BLaER1 (cell line): ENCODE measurements around the gene IRAK2.
A peak's percentile ranks its signal among the peaks of the same experiment; 100 is the strongest.

Experiments used
- H3K27ac ChIP-seq: shearing (Covaris generic); formaldehyde crosslinking; 2 replicates; pipeline ENCODE4 v1.8.1; 2022
- H3K27me3 ChIP-seq: shearing (Covaris generic); formaldehyde crosslinking; 2 replicates; pipeline ENCODE4 v1.8.1; 2022
- H3K36me3 ChIP-seq: shearing (Covaris generic); formaldehyde crosslinking; 2 replicates; pipeline ENCODE4 v1.8.1; 2022
- H3K4me1 ChIP-seq: shearing (Covaris generic); formaldehyde crosslinking; 2 replicates; pipeline ENCODE4 v1.8.1; 2022
- H3K4me2 ChIP-seq: shearing (Covaris generic); formaldehyde crosslinking; 2 replicates; pipeline ENCODE4 v1.8.1; 2022
- H3K4me3 ChIP-seq: shearing (Covaris generic); formaldehyde crosslinking; 2 replicates; pipeline ENCODE4 v1.8.1; 2022
- H3K9ac ChIP-seq: shearing (Covaris generic); formaldehyde crosslinking; 2 replicates; pipeline ENCODE4 v1.8.1; 2022
- H3K9me3 ChIP-seq: shearing (Covaris generic); formaldehyde crosslinking; 2 replicates; pipeline ENCODE4 v1.8.1; 2022
- H4K20me1 ChIP-seq: shearing (Covaris generic); formaldehyde crosslinking; 2 replicates; pipeline ENCODE4 v1.8.1; 2022
- Cebpa-rat ChIP-seq: shearing (Covaris generic); IDR thresholded peaks from 2 replicates; pipeline ENCODE4 v1.8.1; 2022

Gene IRAK2

DNA sequence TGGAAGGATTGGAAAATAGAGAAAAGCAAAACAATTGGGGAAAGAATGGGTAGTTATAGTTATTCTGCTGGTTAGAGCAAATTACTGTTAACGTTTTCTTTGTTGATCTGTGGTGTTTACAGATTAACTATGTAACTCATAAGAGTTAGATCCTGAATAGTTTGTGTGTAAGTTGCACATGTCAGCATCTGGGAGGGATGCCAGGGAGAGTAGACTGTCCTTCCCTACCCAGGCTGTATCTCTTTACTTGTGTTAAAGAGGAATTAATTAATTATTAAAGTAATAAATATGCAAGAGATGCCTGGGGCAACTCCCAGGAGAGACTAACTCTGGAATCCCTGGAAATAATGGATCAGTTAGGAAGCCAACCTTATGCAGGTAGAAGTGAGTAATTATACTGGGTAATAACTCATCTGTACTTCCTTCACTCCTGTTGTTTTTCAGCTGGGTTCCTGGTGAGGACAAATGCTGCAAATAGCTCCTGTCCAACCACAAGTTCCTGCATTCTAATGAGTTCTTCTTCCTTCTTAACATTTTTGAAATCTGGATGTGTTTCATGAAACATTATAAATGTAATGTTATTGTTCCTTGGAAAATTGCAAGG lies 109.1 kb downstream of the IRAK2 start:
- Histone ChIP-seq H3K36me3 (peaks cover 99% of the 10 kb centered on the region), H3K4me3 (no peak overlapping the region), H3K27ac (no peak overlapping the region), H3K9me3 (no peaks in the 10 kb centered on the region), H4K20me1 (peaks cover 100% of the 10 kb centered on the region), H3K9ac (no peak overlapping the region; the same call in 1 of the 2 replicates), H3K4me1 (peaks cover 46% of the 10 kb centered on the region), H3K4me2 (peak overlapping the region; percentile 67), H3K27me3 (no peaks in the 10 kb centered on the region)
- no peak for TF ChIP-seq Cebpa-rat

DNA sequence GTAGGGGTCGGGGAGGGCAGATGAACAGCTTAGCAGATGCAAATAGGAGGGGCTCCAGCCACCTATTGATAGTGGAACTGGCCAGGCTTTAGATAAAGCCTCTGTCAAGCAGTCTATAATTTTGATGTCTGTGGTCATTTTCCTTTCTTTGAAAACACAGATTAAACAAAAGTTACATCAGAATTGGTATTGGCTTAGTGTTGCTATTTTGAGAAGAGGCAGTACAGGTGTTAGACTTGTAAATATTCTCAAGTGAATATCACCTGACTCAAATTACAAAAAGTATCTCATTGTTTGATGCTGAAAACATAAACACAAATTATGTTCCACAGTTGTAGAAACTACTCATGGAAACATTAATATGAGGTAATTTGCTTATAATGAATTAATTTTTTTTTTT lies 109.9 kb downstream of the IRAK2 start:
- Histone ChIP-seq H3K4me1 (peaks cover 46% of the 10 kb centered on the region), H4K20me1 (peaks cover 93% of the 10 kb centered on the region), H3K36me3 (peaks cover 98% of the 10 kb centered on the region), H3K4me3 (no peak overlapping the region), H3K4me2 (peak overlapping the region; percentile 67; the same call in 1 of the 2 replicates), H3K9me3 (no peaks in the 10 kb centered on the region), H3K27me3 (no peaks in the 10 kb centered on the region), H3K27ac (no peak overlapping the region), H3K9ac (no peak overlapping the region)
- TF ChIP-seq Cebpa-rat = no peak

DNA sequence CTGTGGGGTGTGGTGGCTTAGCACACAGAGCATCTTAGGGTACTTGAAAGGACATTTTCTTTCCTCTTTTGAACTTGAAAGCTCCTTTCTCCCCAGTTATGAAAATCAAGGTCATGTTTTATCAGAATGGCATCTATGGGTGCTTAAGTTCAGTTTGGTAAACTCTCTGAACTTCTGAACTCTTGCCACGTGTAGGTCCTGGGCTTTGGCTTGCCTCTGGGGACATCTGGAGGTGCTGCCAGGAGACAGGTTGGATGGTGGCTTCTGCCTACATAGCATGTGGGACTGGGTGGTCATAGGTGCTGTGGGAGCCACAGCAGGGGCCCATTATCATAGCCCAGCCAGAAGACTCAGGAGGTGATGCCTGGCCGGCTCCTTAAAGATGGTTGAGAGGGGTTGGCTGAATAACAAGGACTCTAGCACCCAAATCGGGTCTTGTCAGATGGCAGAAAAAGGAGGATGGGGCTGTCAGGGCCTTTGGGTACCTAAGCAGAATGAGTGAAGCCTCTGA lies 112.5 kb downstream of the IRAK2 start:
- no peaks in the 10 kb centered on the region for H3K27me3 ChIP-seq
- H3K9ac ChIP-seq = no peak overlapping the region
- TF ChIP-seq Cebpa-rat = no peak
- no peaks in the 10 kb centered on the region for H3K9me3 ChIP-seq
- peaks cover 68% of the 10 kb centered on the region for H4K20me1 ChIP-seq
- 0 out of 2 replicates have a peak overlapping the region, but pooled peaks have one; percentile 0 for H3K27ac ChIP-seq
- H3K4me3 ChIP-seq = no peak overlapping the region
- H3K4me1 ChIP-seq = peaks cover 65% of the 10 kb centered on the region
- peaks cover 90% of the 10 kb centered on the region for H3K36me3 ChIP-seq
- H3K4me2 ChIP-seq = peak overlapping the region; percentile 27

DNA sequence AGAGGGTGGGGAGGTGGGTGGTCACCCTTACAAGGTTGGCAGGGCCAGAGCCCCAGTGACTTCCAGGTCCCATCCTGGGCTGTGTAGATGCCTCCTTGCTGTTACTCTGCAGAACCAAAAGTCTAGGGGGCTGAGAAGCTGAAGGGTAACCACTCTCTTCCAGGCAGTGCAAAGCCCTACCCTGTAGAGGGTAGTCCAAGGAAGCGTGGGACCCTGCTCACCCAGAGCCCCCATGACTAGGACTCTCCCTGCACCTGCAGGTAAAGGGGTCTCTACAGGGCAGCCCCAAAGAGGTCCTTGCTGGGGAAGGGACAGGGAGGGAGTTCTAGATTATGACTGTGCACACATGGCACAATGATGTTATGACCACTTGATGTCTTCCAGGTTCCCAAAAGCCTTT lies 113.8 kb downstream of the IRAK2 start:
- no peak overlapping the region for H3K4me2 ChIP-seq
- no peak for TF ChIP-seq Cebpa-rat
- peaks cover 54% of the 10 kb centered on the region for H4K20me1 ChIP-seq
- H3K9ac ChIP-seq = no peak overlapping the region
- no peaks in the 10 kb centered on the region for H3K27me3 ChIP-seq
- H3K36me3 ChIP-seq = peaks cover 85% of the 10 kb centered on the region
- peaks cover 65% of the 10 kb centered on the region for H3K4me1 ChIP-seq
- H3K9me3 ChIP-seq = no peaks in the 10 kb centered on the region
- H3K27ac ChIP-seq = peak overlapping the region; percentile 35; the same call in 1 of the 2 replicates
- no peak overlapping the region for H3K4me3 ChIP-seq

DNA sequence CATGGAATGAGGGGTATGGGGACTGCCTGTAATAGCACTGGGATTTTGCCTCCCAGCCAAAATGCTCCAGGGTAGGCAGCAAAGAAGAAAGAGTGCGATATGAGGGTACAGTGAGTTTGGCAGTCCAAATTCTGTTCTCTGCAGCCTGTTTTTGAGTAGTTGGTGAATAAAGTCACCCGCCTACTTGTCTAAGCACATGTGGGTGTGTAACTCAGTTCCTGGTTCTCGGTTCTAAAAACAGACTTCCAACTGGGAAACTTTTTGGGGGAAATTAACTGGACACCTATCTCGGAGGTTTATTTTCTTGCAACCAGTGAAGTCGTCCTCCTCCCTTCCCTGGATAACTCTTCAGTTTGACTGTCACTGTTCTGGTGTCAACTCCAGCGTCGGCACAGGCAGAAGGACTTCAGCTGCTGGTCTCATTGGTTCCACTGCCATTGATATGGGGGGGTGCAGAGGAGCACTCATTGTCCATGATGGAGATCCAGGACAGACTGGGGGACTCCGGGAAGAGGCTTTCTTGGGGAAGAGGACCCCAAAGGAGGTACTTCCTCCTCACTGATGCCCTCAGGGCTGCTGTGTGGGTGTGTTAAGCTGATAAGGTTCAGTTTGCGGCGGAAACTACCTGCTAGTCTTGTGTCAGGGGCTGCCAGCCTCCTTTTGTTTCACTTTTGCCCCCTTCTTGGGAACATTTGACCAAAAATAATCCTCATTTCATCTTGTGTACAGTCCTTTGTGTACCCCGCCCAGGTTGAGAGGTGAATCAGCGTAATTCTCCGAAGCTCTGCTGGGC lies 114.9 kb downstream of the IRAK2 start:
- Histone ChIP-seq H3K9ac (no peak overlapping the region), H3K4me1 (peaks cover 65% of the 10 kb centered on the region), H3K36me3 (peaks cover 80% of the 10 kb centered on the region), H3K27me3 (no peaks in the 10 kb centered on the region), H3K9me3 (no peaks in the 10 kb centered on the region), H4K20me1 (peaks cover 44% of the 10 kb centered on the region), H3K4me3 (no peak overlapping the region), H3K27ac (peak overlapping the region; percentile 0; the same call in 1 of the 2 replicates), H3K4me2 (no peak overlapping the region)
- no peak for TF ChIP-seq Cebpa-rat

DNA sequence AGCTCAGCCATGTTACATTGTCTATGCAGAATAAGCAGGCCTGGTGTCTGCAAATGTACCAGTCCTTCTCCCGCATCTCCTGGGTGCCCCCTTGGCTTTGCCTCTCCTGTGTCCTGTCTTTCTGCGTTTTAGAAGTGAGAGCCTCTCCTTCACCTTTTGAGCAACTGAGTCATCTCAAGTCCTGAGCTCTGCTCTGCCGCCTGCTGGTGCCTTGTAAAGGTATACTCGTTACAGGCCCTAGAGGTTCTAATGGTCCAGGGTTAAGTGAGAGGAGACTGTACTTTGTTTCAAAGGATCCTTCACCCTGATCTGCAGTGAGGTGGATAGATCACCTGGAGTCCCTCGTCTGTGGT lies 115.4 kb downstream of the IRAK2 start:
- peaks cover 68% of the 10 kb centered on the region for H3K4me1 ChIP-seq
- peaks cover 75% of the 10 kb centered on the region for H3K36me3 ChIP-seq
- no peaks in the 10 kb centered on the region for H3K9me3 ChIP-seq
- no peak for TF ChIP-seq Cebpa-rat
- no peak overlapping the region for H3K4me2 ChIP-seq
- peaks cover 38% of the 10 kb centered on the region for H4K20me1 ChIP-seq
- no peak overlapping the region for H3K9ac ChIP-seq
- no peaks in the 10 kb centered on the region for H3K27me3 ChIP-seq
- no peak overlapping the region for H3K4me3 ChIP-seq
- H3K27ac ChIP-seq = no peak overlapping the region

DNA sequence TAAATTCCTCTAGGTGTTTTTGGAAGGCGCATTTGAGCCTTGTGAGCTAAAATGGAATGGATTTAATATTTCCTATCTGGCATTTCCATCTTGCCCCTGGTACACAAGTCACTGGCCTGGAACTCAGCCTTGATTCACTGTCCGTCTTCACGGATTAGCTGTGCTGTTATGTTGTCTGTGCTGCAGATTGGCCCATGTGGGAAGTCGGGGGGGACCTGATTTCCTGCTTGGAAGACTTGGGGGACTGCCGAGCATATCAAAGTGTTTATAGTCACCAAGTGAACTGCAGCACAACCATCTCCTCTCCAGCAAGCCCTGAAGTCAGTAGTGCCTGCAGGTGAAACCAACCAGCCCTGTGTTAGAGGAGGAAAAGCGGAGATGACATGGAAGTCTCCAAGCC lies 115.9 kb downstream of the IRAK2 start:
- no peaks in the 10 kb centered on the region for H3K27me3 ChIP-seq
- H4K20me1 ChIP-seq = peaks cover 34% of the 10 kb centered on the region
- H3K9me3 ChIP-seq = no peaks in the 10 kb centered on the region
- H3K4me3 ChIP-seq = no peak overlapping the region
- 0 out of 2 replicates have a peak overlapping the region, but pooled peaks have one; percentile 5 for H3K4me2 ChIP-seq
- peaks cover 72% of the 10 kb centered on the region for H3K4me1 ChIP-seq
- peaks cover 71% of the 10 kb centered on the region for H3K36me3 ChIP-seq
- no peak for TF ChIP-seq Cebpa-rat
- no peak overlapping the region for H3K27ac ChIP-seq
- H3K9ac ChIP-seq = no peak overlapping the region

DNA sequence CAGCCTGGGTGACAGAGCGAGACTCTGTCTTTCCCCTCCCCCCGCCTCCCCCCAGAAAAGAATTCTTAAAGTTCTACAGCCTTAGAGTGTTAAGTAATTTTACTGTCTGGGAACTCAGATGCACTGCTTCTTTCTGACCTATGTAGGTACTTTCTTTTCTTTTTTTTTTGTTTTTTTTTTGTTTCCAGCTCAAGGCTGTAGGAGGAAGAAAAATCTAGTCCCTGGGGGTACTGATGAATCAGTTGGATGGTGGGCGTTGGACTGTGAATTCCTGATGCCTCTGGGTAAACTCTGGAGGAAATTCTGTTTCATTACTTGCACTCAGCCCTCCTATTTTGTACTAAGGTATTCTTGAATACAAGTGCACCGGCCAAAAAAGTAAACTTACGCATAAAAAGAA lies 117.2 kb downstream of the IRAK2 start:
- no peak for TF ChIP-seq Cebpa-rat
- no peak overlapping the region for H3K4me3 ChIP-seq
- no peaks in the 10 kb centered on the region for H3K9me3 ChIP-seq
- H3K27ac ChIP-seq = peak overlapping the region; percentile 78
- peaks cover 82% of the 10 kb centered on the region for H3K4me1 ChIP-seq
- peaks cover 69% of the 10 kb centered on the region for H3K36me3 ChIP-seq
- peaks cover 20% of the 10 kb centered on the region for H4K20me1 ChIP-seq
- H3K9ac ChIP-seq = peak overlapping the region; percentile 21; the same call in 1 of the 2 replicates
- H3K27me3 ChIP-seq = no peaks in the 10 kb centered on the region
- peak overlapping the region; percentile 81 for H3K4me2 ChIP-seq

DNA sequence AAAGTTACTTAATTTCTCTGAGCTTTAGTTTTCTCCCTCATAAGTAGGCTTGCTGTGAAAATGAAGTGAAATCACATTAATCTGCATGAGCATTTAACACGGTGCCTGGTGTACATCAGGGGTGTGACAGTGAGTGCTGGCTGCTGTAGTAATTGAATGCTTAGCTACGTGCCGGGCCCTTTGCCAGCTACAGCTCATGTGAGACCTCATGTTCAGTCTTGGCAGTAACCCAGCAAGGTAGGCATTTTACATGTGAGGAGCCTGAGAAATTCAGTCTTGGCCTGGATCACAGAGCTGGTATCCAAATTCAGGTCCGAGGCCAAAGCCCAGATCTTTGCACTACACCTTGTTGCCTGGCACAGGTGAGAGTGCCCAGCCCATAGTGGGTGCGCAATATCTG lies 118.9 kb downstream of the IRAK2 start:
- no peaks in the 10 kb centered on the region for H3K9me3 ChIP-seq

DNA sequence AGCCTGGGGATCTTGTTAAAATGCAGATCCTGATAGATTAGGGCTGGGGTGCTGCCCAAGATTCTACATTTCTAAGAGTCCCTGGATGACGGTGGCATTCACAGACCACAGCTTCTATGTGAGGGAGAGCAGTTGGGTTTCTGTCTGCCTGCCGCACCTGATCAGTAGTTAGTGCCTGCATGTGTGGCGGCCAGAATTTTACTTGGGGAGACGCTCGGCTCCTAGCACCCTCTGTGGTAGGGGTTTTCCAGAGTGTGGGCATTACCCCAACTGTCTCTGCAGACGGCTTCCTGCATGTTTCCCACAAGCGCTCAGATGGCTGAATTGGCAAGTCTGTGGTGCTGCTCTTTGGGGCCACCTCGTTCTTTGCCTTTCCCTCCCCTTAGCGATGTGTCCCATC lies 119.8 kb downstream of the IRAK2 start:
- Histone ChIP-seq H3K9ac (peak overlapping the region; percentile 34), H3K36me3 (peaks cover 70% of the 10 kb centered on the region), H3K4me1 (peaks cover 96% of the 10 kb centered on the region), H3K4me3 (no peak overlapping the region), H3K9me3 (no peaks in the 10 kb centered on the region), H4K20me1 (no peaks in the 10 kb centered on the region), H3K27me3 (no peaks in the 10 kb centered on the region), H3K4me2 (peak overlapping the region; percentile 81), H3K27ac (peak overlapping the region; percentile 78)
- no peak for TF ChIP-seq Cebpa-rat

More for the DNA sequence above, 118.9 kb downstream of the IRAK2 start:
- H3K9ac ChIP-seq = peak overlapping the region; percentile 34; the same call in 1 of the 2 replicates
- H4K20me1 ChIP-seq = peaks cover 3% of the 10 kb centered on the region
- TF ChIP-seq Cebpa-rat = no peak
- H3K4me2 ChIP-seq = peak overlapping the region; percentile 81
- H3K36me3 ChIP-seq = peaks cover 69% of the 10 kb centered on the region
- H3K4me1 ChIP-seq = peaks cover 87% of the 10 kb centered on the region
- no peak overlapping the region for H3K4me3 ChIP-seq
- H3K27ac ChIP-seq = peak overlapping the region; percentile 78
- no peaks in the 10 kb centered on the region for H3K27me3 ChIP-seq
